Epithelial cell of esophagus (primary cell): ENCODE measurements around the gene SUCLG2.

Experiments
- DNase-seq: peaks from one replicate; pipeline ENCODE4 v3.0.0; 2010; ENCODE audit warnings: low read depth
- H3K4me3 ChIP-seq: 2 replicates; pipeline ENCODE4 v1.5.1; 2011; ENCODE audit warnings: mild to moderate bottlenecking, low read length, control low read depth
- TF ChIP-seq, protein P1 (sequence below): IDR thresholded peaks from 2 replicates; pipeline ENCODE4 v1.5.1; 2011; ENCODE audit warnings: low read depth, mild to moderate bottlenecking, low read length, control low read depth, inconsistent platforms; ENCODE audit not compliant: insufficient read depth; ENCODE audit errors: missing control alignments

SUCLG2 gene

GRCh38 chr3:67650084-67650483 is 4.3 kb downstream of the SUCLG2 start:
- no peak for DNase-seq
- TF ChIP-seq, protein P1, sequence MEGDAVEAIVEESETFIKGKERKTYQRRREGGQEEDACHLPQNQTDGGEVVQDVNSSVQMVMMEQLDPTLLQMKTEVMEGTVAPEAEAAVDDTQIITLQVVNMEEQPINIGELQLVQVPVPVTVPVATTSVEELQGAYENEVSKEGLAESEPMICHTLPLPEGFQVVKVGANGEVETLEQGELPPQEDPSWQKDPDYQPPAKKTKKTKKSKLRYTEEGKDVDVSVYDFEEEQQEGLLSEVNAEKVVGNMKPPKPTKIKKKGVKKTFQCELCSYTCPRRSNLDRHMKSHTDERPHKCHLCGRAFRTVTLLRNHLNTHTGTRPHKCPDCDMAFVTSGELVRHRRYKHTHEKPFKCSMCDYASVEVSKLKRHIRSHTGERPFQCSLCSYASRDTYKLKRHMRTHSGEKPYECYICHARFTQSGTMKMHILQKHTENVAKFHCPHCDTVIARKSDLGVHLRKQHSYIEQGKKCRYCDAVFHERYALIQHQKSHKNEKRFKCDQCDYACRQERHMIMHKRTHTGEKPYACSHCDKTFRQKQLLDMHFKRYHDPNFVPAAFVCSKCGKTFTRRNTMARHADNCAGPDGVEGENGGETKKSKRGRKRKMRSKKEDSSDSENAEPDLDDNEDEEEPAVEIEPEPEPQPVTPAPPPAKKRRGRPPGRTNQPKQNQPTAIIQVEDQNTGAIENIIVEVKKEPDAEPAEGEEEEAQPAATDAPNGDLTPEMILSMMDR = no peak

GRCh38 chr3:67649681-67650080 is 4.7 kb downstream of the SUCLG2 start:
- DNase-seq = no peak
- TF ChIP-seq, protein P1 = no peak
- H3K4me3 ChIP-seq = no peak overlapping the region

More at GRCh38 chr3:67650084-67650483, 4.3 kb downstream of the SUCLG2 start:
- no peak overlapping the region for H3K4me3 ChIP-seq

DNA sequence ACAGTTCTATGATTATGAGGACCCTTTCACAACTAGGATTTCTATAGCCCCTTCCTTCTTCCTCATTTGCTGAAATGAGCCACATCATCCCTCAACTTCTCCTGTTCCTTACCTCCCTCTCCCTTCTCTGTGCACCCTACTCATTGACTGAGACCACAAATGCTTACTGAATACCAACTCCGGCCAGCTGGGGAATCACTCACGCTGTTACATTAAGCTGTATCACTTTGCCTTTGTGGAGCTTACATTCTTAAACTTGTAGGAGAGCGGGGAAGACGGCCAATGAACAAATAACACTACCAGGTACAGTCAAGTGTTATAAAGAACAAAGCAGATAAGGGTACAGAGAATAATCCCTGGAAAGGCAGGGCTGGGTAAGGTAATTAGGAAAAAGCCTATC is 5.7 kb downstream of the SUCLG2 start:
- no peak for DNase-seq
- TF ChIP-seq, protein P1 = no peak
- no peak overlapping the region for H3K4me3 ChIP-seq

DNA sequence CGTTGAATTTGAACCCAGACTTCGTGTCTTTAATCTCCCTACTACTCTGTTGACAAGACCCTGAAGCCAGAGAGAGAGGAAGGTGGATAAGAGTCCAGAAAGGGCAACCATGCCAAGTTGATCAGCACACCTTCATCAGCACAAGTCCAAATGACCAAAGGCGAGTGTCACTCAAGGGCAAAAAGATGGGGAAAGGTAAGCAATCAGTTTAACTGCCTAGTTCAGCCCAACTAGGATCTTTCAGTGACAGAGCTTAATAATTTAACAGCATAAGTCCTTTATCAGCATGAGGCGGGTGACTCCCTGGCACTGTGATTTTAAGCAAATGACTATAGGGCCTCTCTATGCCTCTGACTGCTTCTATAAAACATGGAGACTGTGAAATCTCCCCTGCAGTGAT is 6.2 kb downstream of the SUCLG2 start:
- TF ChIP-seq, protein P1 = no peak
- no peak overlapping the region for H3K4me3 ChIP-seq
- DNase-seq = no peak

GRCh38 chr3:67647390-67647878 is 7.0 kb downstream of the SUCLG2 start:
- DNase-seq = peak; percentile 87
- no peak overlapping the region for H3K4me3 ChIP-seq

GRCh38 chr3:67646586-67647234 is 7.7 kb downstream of the SUCLG2 start:
- no peak overlapping the region for H3K4me3 ChIP-seq
- TF ChIP-seq, protein P1 = no peak
- peak; percentile 34 for DNase-seq

More at GRCh38 chr3:67647390-67647878, 7.0 kb downstream of the SUCLG2 start:
- TF ChIP-seq, protein P1 = peak; percentile 5

DNA sequence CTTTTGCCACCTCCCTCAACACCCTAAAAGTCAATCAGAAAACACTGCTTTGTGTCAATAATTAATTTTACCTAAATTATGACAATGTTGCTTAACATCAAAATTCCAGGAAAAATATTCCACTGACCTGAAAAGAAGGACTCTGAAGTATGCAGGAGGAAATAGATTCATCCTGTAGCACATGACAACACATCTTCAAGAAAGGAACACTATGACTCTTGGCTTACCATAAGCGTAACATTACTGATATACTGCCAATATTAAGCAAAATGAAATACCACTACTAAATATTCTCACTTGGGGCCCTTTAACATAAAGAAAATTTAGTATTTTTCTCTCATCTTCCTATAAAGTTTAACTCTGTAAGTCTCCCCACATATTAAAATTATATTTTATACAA is 9.6 kb downstream of the SUCLG2 start:
- TF ChIP-seq, protein P1 = no peak
- H3K4me3 ChIP-seq = no peak overlapping the region
- no peak for DNase-seq
